CD4-positive, alpha-beta T cell treated with Interleukin-15 for 4 hours (primary cell): Measurements from ENCODE around the gene RAD51B.
A peak's percentile ranks its signal among the peaks of the same experiment; 100 is the strongest.

Experiments used
- DNase-seq: peaks from one replicate; pipeline ENCODE4 v3.0.0-alpha.2; 2020; ENCODE audit warnings: low spot score

Gene RAD51B

DNA sequence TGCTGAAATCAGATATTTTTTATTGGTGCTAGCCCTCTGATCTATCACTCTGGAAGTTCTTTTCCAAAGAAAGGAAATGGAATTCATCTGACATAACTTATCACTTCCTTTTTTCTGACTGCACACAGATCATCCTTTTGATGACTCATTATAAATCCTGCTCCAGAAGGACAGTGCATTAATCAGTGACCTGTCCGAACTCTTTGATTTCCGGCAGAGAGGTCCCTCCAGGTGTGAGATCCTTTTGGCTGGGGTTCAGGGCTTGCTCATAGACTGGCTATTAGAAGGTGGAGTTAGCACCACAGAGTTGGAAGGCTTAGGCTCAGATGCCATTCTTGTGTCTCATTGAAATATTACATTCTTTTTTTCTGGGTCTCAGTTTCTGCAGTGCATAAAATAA is 645.1 kb downstream of the RAD51B start:
- DNase-seq = no peak

DNA sequence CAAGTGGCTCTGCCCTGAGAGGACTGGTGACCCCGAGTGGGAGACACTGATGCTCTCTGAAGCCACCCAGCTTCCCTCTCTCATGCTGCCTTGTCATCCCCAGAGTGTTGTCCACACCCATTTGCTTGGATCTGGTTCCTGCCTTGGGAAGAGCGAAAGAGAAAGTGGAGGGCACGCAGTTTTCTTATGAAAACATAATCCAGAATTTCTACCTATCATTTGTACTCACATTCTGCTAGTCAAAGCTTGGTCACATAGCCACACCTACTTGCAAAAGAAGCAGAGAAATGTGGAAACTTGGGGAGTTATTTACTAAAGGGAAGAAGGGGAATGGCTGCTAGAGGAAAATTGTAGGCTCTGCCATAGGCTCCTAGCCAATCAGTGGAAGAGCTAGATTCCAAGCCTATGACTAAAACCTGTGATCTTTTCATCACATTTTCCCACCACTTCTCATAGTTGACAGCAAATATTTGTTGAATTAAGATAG is 647.0 kb downstream of the RAD51B start:
- no peak for DNase-seq

DNA sequence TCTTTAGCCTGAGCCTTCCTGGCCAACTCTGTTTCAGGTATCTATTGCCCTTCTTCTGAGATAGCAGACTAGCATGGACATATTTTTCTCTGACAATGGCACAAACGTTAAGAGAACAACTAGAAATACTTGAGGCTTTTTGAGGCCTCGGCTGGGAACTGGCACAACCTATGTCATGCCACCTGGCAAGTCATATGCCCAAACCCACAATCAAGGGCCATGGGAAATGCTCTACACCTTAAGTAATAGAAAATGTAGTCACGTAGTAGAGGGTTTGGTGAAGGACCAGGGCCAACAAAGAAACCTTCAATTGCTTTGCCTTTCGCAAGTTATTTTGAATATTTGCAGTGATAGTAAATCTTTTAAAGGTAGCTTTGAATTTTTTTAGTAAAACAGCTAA is 647.8 kb downstream of the RAD51B start:
- DNase-seq = no peak

DNA sequence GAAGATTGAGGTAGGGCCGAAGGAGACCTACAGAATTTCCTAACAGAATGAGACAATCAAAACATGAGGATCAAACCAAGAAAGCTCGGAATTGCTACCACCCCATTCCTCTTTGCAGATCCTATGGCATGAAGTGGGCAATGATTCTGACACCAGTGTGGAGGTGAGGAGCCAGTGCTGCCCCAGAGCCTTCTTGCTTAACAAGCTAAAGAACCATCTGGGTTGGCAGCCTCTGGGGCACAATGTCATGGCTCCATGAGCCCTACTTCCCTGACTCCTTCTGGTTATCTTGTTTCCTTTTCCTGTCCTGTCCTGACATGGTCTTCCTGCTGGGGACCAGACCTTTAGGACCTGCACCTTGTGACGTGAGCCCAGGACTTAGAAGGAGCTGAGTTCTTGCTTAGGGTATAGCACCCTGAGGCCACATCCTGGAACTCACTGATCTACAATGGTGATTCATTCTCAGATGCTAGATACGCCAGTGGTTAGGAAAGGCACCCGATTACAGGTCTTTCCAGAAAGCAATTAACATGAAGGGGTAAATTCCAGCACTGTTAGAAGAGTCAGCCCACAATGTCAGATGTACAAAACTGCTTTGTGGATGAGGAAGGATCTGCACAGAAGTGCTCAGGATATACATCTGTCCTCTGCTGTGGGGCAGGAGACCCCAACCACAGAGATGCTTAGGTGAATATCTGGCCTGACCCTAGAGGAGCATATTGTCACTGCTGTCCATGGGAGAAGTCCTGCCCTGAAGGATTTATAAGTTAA is 649.0 kb downstream of the RAD51B start:
- DNase-seq = peak; percentile 40

DNA sequence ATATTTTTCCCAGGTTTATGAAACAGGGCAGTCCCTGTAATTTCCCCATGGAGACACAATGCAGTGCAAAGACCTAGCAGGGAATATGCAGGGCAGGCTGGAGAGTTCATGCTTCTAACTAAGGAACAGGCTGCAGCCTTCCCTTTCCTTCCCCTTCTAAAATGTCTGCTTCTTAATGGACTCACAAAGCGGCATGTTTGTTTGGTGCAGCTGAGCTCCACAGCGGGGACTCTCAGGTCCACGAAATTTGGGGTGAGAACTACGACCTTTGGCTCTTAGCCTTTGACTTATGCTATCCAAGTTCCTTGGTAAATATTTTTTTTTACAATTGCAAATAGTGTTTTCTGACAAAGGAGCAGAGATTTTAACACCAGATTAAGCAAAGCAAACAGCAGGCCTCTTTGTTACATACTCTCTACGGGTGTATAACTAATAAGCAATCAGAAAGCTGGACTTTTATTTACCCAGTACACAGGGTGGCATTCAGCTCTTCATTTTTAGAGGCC is 649.7 kb downstream of the RAD51B start:
- DNase-seq = no peak

DNA sequence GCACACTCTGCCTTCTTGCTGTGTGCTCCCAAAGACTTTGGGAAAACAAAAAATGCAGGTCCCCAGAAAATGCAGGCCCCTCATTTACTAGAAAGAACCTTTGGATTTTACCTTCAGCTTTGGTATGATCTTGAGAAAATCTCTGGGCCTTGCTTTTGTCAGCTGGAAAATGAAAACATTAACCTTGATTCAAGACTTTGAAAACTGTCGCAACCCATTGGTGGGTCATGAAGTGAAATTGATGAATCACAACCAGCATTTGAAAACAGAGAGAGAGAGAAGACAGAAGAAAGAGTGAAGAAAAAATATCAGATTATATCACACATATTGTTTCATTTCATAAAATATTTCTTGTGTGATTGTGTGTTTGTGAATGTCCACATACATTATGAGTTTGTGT is 650.8 kb downstream of the RAD51B start:
- DNase-seq = no peak

DNA sequence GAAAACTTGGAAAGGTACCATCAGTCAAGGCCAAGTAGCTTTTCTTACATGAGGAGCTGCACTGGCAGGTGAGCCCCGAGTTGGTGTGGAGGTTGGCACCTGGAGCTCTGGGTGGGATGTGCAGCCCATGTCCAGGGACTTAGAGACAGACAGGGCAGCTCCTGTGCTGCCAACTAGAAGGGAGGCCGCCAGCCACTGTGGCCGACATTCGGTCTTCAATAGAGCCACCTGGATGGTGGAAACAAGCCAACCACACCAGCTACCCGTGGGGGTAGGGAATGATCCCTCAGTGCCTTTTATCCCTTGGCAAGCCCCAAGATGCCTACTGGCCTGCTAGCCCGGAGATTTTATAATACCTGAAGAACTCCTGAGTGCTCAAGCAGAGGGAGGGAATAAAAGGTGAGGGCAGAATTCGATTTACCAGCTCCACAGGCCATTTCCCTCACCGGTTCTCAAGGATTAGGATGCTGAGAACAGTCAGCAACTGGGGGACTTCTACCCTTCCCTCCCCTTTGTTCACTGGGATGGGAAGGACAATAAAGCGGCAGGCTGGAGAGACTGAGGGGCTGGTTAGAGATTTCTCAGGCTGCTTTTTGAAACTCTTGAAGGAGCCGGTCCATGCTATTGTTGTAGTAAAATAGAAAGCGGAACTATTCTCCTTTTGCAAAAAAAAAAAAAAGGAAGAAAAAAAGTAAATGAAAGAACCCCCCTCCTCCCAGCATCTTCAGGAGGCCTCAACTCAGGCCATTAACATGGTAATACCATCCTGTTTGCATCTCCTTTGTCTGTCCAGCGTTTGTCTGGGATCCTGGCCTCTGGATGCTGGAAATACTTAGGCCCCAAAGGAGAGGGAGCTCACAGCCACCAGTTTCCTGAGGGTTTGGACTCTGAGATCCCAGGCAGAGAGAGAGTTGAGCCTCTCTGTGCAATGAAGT is 651.7 kb downstream of the RAD51B start:
- DNase-seq = no peak

DNA sequence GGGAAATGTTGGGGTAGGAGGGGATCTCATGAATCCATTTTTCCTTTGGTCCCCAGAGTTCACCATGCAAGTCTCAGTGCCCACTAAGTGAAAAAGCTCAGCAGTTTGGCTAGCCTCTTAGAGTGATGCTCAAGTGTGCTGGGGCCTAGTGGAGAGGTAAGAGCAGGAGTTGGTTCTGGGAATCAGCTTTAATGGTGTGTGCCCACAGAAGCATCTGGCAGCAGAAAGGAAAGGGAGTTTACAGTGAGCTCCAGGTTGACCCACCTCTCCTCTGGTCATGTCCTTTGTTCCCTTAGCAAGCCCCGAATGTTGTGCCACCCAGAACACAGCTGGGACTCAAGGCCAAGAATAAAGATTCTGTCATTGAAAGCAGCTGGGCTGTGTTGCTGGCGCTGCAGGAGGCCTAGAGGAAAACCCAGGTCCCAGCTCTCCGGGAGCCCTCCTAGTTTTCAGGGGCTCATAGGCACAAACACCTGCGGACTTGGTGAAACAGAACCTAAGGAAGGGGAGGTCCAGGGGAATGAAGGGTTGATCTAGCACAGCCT is 652.5 kb downstream of the RAD51B start:
- DNase-seq = no peak

DNA sequence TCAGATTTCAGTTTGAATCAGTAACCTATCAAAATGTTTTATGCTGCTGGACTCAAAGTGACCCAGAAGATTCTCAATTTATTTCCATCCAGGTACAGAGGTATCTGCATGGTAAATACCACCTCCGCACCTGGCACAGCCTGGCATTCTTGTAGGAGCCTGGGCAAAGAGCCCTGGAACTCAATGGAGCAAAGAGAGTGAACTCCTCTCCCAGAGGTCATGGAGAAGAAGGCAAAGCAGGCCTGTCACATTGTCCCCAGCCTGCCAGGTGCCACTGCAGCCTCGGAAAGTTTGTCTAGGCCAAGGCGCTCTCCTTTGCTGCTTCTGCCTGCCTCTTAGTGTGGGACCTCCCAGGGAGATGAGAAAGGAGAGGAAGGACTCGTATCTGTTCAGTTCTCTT is 653.5 kb downstream of the RAD51B start:
- no peak for DNase-seq

DNA sequence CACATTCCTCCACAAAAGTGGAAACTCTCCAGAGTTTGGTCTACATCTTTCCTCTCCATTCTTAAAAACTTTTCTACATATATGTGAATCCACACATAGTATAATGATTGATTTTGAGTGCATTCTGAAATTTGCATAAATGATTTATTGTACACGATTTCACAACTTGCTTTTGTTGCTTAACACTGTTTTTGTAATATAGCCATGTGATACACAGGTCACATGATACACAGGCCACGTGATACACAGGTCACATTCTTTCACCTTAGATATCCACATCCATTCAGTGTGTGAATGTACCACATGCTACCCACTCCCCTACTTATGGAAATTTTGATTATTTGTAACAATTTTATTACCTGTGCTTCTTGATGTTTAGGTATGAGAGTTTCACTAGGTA is 654.2 kb downstream of the RAD51B start:
- no peak for DNase-seq

DNA sequence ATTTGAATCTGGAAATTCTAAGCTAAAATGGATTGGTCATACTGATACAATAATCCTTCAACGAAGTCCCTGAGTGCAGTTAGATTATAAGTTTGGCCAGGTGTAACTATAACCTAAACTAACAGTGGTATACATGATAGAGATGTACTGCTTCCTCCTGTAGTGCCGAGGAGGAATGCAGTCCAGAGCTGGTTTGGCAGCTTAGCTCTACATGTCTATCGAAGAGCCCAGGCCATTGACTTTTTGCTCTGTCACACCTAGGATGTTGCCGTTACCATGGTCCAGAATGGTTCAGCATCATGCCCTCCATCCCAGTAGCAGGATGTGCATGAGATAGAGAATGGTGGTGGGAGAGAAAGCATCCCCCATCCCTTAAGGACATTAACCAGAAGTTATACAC is 655.2 kb downstream of the RAD51B start:
- no peak for DNase-seq

DNA sequence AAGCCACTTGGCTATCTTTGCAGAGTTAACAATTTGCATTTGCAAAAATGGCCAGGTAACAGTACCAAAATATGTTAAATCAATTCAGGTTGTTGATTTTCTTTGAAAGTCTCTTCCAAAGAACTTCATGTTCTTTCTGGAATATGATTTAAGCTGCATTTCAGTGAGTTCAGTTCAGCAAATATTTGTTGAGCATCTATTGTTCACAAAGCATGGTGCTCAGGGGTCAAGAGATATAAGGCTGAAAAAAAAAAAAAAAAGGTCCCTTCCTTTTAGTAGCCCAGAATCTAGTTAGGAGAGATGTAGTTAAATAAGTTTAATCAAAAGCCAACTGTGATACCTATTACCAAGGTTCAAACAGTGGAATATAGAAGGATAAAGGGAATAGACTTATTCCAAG is 656.2 kb downstream of the RAD51B start:
- no peak for DNase-seq

DNA sequence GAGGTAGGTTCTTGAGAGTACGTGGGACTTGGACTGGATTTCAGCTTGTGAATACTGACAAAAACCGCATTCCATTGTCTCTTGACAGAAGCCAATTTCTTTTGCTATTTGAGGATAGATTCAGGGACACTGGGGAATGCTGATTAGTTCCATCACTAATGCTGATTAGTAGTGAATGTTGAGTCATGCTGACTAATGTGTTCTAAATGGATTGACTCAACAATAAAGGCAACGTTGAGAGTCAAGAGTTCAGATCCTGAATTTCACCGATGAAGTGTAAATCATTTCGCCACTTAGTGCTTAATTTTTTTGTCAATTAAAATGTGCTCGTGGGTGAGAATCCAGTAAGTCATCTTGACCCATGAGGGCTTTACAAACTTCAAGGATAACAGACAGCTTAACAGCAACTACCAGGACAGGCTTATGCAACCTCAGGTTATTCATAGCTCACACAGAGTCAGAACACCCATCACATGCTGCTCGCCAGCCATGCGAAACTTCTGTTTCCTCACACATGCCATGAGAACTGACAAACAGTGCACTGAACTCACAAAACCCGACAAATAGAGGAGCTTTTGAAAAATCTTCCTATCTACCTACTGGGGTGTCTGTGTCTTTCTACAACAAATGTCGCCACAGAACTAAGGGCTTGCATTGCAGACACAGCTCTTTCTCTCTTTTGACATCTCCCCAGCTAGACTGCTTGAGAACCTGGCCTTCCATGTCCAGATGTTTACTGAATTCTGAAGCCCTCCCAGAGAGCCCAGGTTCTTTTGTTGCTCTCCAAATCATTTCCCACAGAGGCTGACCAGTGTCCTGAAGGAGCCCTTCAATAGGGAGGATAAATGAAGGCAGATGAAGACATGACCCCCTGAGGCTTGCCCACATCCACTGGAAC is 656.9 kb downstream of the RAD51B start:
- DNase-seq = no peak

DNA sequence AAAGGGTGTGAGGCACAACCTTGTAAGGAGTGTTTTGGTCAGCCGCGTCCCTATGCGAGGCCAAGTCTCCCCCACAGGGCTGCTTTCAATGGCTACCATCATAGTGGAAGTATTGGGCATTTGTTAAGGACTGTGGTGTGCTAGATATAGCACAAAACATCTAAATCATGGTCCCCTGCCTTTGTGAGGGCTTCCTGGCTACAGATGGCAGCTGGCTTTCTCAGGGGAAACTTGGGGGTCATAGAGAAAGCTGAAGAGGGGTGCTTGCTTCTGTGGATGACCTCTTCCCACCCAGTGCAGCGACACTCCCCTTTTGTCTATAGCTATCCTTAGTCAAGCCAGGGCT is 657.5 kb downstream of the RAD51B start:
- no peak for DNase-seq

DNA sequence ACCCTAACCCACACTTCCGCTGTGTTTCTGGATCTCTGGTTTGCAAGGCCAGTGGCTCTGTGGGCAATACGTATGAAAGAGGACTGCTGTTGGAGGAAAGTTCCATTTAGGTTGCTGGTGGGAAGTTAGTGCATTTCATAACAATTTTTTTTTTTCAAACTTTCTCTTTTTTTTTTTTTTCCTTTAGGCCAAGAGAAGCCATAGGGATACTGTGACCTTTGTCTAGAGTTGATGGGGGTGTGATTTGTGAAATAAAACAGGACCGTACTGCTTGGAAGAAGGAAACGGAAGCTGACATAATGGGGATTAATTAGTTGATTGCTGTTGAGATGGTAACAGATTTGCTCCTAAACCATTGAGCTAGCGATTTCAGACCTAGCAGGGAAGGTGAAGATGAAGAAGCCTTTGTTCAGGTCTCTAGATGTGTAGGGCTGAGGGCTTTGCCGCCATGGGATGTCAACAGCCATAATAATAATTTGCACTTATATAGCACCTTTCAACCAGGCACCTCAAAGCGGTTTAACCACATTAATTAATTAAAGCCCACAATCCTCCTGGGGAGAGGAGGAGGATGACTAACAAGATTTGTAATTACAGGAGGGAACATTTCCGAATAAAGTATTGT is 658.0 kb downstream of the RAD51B start:
- no peak for DNase-seq

DNA sequence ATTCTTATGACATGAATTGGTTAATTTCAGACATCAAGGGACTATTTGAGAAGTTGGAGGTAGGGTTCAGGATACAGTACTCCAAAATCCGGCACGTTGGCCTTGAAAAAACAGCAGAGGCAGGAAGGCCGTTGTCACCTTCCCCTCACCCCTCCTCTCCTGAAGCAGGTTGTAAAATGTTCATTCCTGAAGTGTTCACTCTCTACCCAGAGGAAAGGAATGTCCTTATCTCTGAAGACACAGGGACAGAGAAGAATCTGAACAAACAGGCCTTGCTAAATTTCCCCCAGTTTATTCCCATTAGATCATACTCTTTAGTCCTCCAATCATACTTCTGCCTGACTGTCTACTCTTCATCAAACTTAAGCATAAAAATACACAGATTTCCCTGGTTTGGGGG is 659.7 kb downstream of the RAD51B start:
- DNase-seq = no peak

DNA sequence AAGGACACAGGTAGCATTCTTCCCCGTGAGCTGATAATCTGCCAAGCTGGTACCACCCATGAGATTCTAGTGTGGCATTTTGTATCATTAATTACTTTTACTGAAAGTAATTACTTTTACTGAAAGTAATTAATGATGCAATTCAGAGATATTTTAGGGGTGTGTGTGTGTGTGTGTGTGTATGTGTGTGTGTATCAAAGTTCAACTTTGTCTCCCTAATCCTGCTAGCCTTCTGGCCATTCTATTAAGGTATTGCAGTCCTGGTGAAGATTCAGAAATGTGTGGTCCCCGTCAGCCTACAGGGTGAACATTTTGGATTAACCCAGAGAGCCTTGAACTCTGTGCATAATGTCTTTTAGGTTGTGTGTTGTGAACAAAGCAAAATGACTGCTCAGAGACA is 662.4 kb downstream of the RAD51B start:
- DNase-seq = no peak

DNA sequence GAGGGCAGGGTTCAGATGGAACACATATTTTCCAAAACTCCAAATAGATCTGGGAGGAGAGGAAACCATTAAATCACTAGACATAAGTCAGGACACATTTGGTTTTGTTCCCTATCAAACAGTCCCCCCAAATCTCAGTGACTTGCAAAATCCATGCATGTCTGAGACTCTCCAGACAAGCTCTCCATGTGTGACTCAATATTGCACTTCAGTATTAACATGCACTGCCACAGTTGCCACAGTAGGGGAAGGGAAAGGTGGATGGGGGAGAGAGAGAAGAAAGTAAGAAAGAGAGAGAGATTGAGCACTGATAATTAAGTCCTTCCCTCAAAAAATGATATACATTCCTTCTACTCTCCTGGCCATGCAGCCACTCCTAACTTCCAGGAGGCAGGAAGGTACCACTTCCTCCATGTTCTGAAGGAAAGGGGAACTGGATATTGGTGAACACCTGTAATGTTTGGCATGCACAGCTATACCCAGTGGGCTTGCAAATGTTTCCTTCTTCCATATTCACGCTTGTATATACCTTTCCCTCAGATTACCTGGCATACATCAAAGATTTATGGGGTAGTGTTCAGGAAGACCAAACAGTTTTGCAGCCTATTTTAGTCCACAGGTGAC is 663.3 kb downstream of the RAD51B start:
- DNase-seq = no peak

DNA sequence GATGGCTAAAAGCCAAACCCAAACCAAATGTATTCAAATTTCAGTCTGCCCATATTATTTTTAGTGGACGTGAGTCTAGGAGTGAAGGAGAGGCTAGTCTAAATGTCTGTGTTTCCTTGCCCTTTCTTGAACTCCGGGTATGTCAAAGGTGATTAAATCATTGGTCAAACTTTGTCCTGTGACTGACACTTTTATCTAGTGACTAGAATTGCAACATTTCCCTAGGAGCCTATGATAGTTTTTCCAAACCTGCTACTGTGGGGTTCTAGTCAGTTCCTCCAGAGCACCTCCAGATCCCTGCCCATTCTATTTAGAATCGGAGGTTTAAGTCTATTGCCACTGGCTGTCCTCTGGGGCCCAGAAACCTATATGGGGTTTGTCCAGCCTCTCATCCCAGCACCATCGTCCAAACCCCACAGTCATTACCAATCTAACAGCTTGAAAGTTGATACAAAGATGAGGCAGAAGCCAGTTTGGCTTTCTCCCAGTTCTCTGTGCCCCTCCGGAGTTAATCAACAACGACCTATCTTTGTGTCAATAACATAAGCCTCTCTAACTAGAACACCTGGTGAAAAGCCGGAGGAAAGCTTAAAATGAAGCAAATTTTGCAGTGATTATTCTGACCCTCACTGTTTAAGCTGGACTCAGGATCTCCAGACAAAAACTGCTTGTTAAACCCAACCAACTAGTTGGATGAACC is 666.6 kb downstream of the RAD51B start:
- DNase-seq = no peak

DNA sequence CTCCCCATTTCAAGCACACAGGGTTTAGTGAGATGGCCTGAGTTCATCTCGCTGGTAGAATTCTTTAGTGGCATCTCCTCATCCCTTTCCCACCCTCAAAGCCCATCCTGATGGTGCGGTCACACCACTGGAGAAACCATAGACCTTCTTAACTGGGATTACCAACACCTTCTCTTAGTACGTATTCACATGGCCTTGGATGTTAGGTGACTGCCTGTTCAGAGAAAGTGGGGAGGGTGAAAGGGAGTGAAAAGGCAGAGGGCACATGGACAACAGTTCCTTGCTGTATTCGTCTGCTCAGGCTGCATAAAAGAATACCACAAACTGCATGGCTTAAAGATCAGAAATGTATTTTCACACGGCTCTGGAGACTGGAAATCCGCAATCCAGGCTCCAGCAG is 667.2 kb downstream of the RAD51B start:
- DNase-seq = no peak
